DND-41 (cell line): ENCODE data around the gene RAP2B.

Experiments used
- ATAC-seq: fragments of 200-7000 bp; cut with Tn5 transposase; 3 replicates; pipeline ENCODE4 v1.9.1; 2021; ENCODE audit warnings: low read depth; ENCODE audit not compliant: insufficient read depth
- DNase-seq: peaks from one replicate; pipeline ENCODE4 v3.0.0-alpha.2; 2020
- H2AFZ ChIP-seq: 2 replicates; pipeline ENCODE4 v1.6.0; 2012; ENCODE audit warnings: low read depth, low read length
- H3K27ac ChIP-seq: 2 replicates; pipeline ENCODE4 v1.5.1; 2012; ENCODE audit warnings: low read length, inconsistent platforms
- H3K27me3 ChIP-seq: fragments of 200-600 bp; sonication (generic); 2 replicates; pipeline ENCODE4 v1.6.0; 2012; ENCODE audit warnings: low read length, mild to moderate bottlenecking, inconsistent platforms; ENCODE audit not compliant: insufficient read depth, poor library complexity
- H3K36me3 ChIP-seq: 2 replicates; pipeline ENCODE4 v1.5.1; 2012; ENCODE audit warnings: low read length, inconsistent platforms; ENCODE audit not compliant: insufficient read depth
- H3K4me1 ChIP-seq: 2 replicates; pipeline ENCODE4 v1.5.1; 2012; ENCODE audit warnings: mild to moderate bottlenecking, low read length; ENCODE audit not compliant: insufficient read depth
- H3K4me2 ChIP-seq: 2 replicates; pipeline ENCODE4 v1.6.0; 2012; ENCODE audit warnings: mild to moderate bottlenecking, moderate library complexity, low read length, inconsistent platforms; ENCODE audit not compliant: insufficient read depth
- H3K4me3 ChIP-seq, 2 experiments: fragments of 200-600 bp in 1 of 2; shearing (Covaris generic) in 1 of 2; 2 replicates each; pipeline ENCODE4 v1.5.1; 2012 to 2016; ENCODE audit warnings: inconsistent platforms in 2 of 2, low read length in 2 of 2, mild to moderate bottlenecking in 2 of 2, low read depth in 1 of 2, moderate library complexity in 1 of 2
- H3K79me2 ChIP-seq: 2 replicates; pipeline ENCODE4 v1.6.0; 2012; ENCODE audit warnings: low read length, inconsistent platforms; ENCODE audit not compliant: insufficient read depth
- H3K9ac ChIP-seq: 2 replicates; pipeline ENCODE4 v1.6.0; 2012; ENCODE audit warnings: low read depth, mild to moderate bottlenecking, inconsistent platforms, low read length, moderate library complexity
- H3K9me3 ChIP-seq: 2 replicates; pipeline ENCODE4 v1.5.1; 2012; ENCODE audit warnings: low read length, moderate library complexity, mild to moderate bottlenecking, inconsistent platforms; ENCODE audit not compliant: insufficient read depth, severe bottlenecking
- H4K20me1 ChIP-seq: 2 replicates; pipeline ENCODE4 v1.6.0; 2012; ENCODE audit warnings: low read length; ENCODE audit not compliant: insufficient read depth
- CTCF ChIP-seq: IDR thresholded peaks from 2 replicates; pipeline ENCODE4 v1.5.1; 2012; ENCODE audit warnings: borderline replicate concordance, low read length, moderate library complexity, mild to moderate bottlenecking; ENCODE audit not compliant: poor library complexity, severe bottlenecking; ENCODE audit errors: extremely low read depth
- EZH2 ChIP-seq: IDR thresholded peaks from 3 replicates; pipeline ENCODE4 v1.6.1; 2012; ENCODE audit warnings: borderline replicate concordance, low read depth, mild to moderate bottlenecking, moderate library complexity, low read length, inconsistent platforms; ENCODE audit not compliant: severe bottlenecking

RAP2B gene

GRCh38 chr3:153161138-153161713 lies 800 bp upstream of the RAP2B start:
- Histone ChIP-seq H3K27me3 (no peaks in the 10 kb centered on the region), H3K79me2 (peaks cover 33% of the 10 kb centered on the region), H3K4me3 (peak overlapping the region; percentile 56 to 94), H3K9me3 (no peaks in the 10 kb centered on the region), H3K4me1 (peaks cover 52% of the 10 kb centered on the region), H3K36me3 (peaks cover 6% of the 10 kb centered on the region; the same call in 1 of the 2 replicates), H3K4me2 (peak overlapping the region; percentile 97), H2AFZ (peak overlapping the region; percentile 87), H4K20me1 (peaks cover 34% of the 10 kb centered on the region; the same call in 1 of the 2 replicates), H3K27ac (peak overlapping the region; percentile 83), H3K9ac (peak overlapping the region; percentile 75)
- ATAC-seq (peak; percentile 84), DNase-seq (peak; percentile 96)
- TF ChIP-seq EZH2 (no peak), CTCF (no peak)

- Histone ChIP-seq H4K20me1 (peaks cover 46% of the 10 kb centered on the region; the same call in 1 of the 2 replicates), H3K4me3 (peak overlapping the region; percentile 44 to 94), H3K4me1 (peaks cover 59% of the 10 kb centered on the region), H3K9ac (peak overlapping the region; percentile 75), H3K4me2 (peak overlapping the region; percentile 82), H3K36me3 (peaks cover 6% of the 10 kb centered on the region; the same call in 1 of the 2 replicates), H3K79me2 (peaks cover 35% of the 10 kb centered on the region), H2AFZ (peak overlapping the region; percentile 90), H3K27me3 (no peaks in the 10 kb centered on the region), H3K9me3 (no peaks in the 10 kb centered on the region), H3K27ac (peak overlapping the region; percentile 60)
- peak; percentile 43 for DNase-seq
- ATAC-seq, result peak; percentile 0; the same call in 2 of the 3 replicates
- TF ChIP-seq EZH2 (peak; percentile 43), CTCF (no peak)
These were observed 727 bp downstream of the RAP2B start for GRCh38 chr3:153162513-153163392.

DNA sequence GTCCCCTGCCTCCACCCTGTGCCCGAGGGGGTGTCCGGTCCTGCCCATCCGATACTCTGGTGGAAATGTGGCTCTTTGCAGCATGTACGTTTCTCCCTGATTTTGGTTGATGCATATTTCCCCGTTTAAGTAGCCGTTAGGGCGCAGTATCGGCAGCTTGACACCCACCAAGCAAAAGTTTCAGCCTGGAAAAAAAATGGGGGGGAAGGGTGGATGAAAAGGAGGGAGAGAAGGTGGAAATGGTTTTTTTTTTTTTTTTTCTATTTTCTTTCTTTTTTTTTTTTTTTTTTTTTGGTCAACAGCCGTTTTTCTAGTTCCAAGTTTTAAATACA lies 1.3 kb downstream of the RAP2B start:
- Histone ChIP-seq H3K9ac (peak overlapping the region; percentile 75), H3K27ac (peak overlapping the region; percentile 60; the same call in 1 of the 2 replicates), H3K36me3 (peaks cover 6% of the 10 kb centered on the region; the same call in 1 of the 2 replicates), H3K27me3 (no peaks in the 10 kb centered on the region), H3K9me3 (no peaks in the 10 kb centered on the region), H4K20me1 (peaks cover 46% of the 10 kb centered on the region; the same call in 1 of the 2 replicates), H3K4me2 (peak overlapping the region; percentile 82), H3K79me2 (peaks cover 35% of the 10 kb centered on the region), H3K4me3 (peak overlapping the region; percentile 44 to 94; a peak in 3 of 4 replicates), H2AFZ (peak overlapping the region; percentile 90), H3K4me1 (peaks cover 59% of the 10 kb centered on the region)
- no peak for DNase-seq
- no peak for ATAC-seq
- TF ChIP-seq EZH2, result no peak
- TF ChIP-seq CTCF, result no peak
